ENCODE measurements around the gene SCTR.

Gene SCTR

GRCh38 chr2:119436993-119437772, 87.1 kb downstream of the SCTR start:
- Histone ChIP-seq H3K9ac (ENCODE audit: low read length) (no peak overlapping the region), H3K27ac (ENCODE audit: low read length, poor library complexity, severe bottlenecking) (no peak overlapping the region), H4K91ac (ENCODE audit: low read length) (no peak overlapping the region), H2AFZ (ENCODE audit: low read depth, low read length) (no peak overlapping the region), H4K8ac (ENCODE audit: low read length) (no peak overlapping the region), H3K4ac (ENCODE audit: low read depth in 1 of 2, low read length in 2 of 2) (no peak overlapping the region), H2BK120ac (ENCODE audit: low read depth, low read length) (no peak overlapping the region), H2BK5ac (ENCODE audit: low read depth, low read length, poor library complexity, severe bottlenecking) (no peak overlapping the region), H3K27me3 (ENCODE audit: control insufficient read depth in 1 of 2, insufficient read depth in 1 of 2, low read length in 2 of 2) (peaks cover 0 to 44% of the 10 kb centered on the region in 2 experiments), H3K36me3 (ENCODE audit: control insufficient read depth in 1 of 2, insufficient read depth in 2 of 2, low read depth in 1 of 2, low read length in 2 of 2) (peaks cover 0 to 32% of the 10 kb centered on the region in 2 experiments), H3K9me3 (ENCODE audit: control insufficient read depth, low read length) (no peaks in the 10 kb centered on the region), H3K4me3 (ENCODE audit: insufficient read depth in 1 of 2, low read depth in 1 of 2, low read length in 2 of 2) (no peak overlapping the region), H3K4me1 (ENCODE audit: control insufficient read depth, insufficient read depth, low read depth, low read length) (peaks cover 68% of the 10 kb centered on the region), H2BK12ac (ENCODE audit: low read length in 2 of 2) (no peak overlapping the region), H3K14ac (ENCODE audit: low read length in 2 of 2) (no peak overlapping the region), H2BK15ac (ENCODE audit: low read depth, poor library complexity, severe bottlenecking) (no peak overlapping the region), H3K4me2 (ENCODE audit: low read length, poor library complexity, severe bottlenecking) (no peak overlapping the region), H3K18ac (ENCODE audit: low read depth in 1 of 2, low read length in 2 of 2) (no peak overlapping the region), H3K79me1 (replicated peaks; ENCODE audit: low read length, poor library complexity, severe bottlenecking) (peaks cover 25% of the 10 kb centered on the region), H3K23ac (ENCODE audit: low read length in 2 of 2) (no peak overlapping the region), H2AK5ac (ENCODE audit: low read length, severe bottlenecking) (peak overlapping the region; percentile 67)
- 96% methylated on average over 21 of the region's 22 CpGs for WGBS
- no peak for DNase-seq

- peak overlapping the region; percentile 37 for H2AK5ac ChIP-seq (ENCODE audit: low read length, severe bottlenecking)
- H3K14ac ChIP-seq (ENCODE audit: low read length in 2 of 2) = no peak overlapping the region
- no peak overlapping the region for H2BK5ac ChIP-seq (ENCODE audit: low read depth, low read length, poor library complexity, severe bottlenecking)
- no peak overlapping the region for H4K91ac ChIP-seq (ENCODE audit: low read length)
- 82% methylated on average over 7 of the region's 7 CpGs for WGBS
- no peak overlapping the region for H3K4me3 ChIP-seq (ENCODE audit: insufficient read depth in 1 of 2, low read depth in 1 of 2, low read length in 2 of 2)
- H3K27ac ChIP-seq (ENCODE audit: low read length, poor library complexity, severe bottlenecking) = no peak overlapping the region
- H3K4ac ChIP-seq (ENCODE audit: low read depth in 1 of 2, low read length in 2 of 2) = no peak overlapping the region
- no peak overlapping the region for H2BK120ac ChIP-seq (ENCODE audit: low read depth, low read length)
- peaks cover 0 to 32% of the 10 kb centered on the region in 2 experiments for H3K36me3 ChIP-seq (ENCODE audit: control insufficient read depth in 1 of 2, insufficient read depth in 2 of 2, low read depth in 1 of 2, low read length in 2 of 2)
- H3K4me1 ChIP-seq (ENCODE audit: control insufficient read depth, insufficient read depth, low read depth, low read length) = peaks cover 70% of the 10 kb centered on the region
- no peak overlapping the region for H2BK12ac ChIP-seq (ENCODE audit: low read length in 2 of 2)
- no peak overlapping the region for H3K18ac ChIP-seq (ENCODE audit: low read depth in 1 of 2, low read length in 2 of 2)
- H3K23ac ChIP-seq (ENCODE audit: low read length in 2 of 2) = no peak overlapping the region
- no peak overlapping the region for H3K4me2 ChIP-seq (ENCODE audit: low read length, poor library complexity, severe bottlenecking)
- peaks cover 25% of the 10 kb centered on the region for H3K79me1 ChIP-seq (replicated peaks; ENCODE audit: low read length, poor library complexity, severe bottlenecking)
- no peak overlapping the region for H4K8ac ChIP-seq (ENCODE audit: low read length)
- H3K9me3 ChIP-seq (ENCODE audit: control insufficient read depth, low read length) = no peaks in the 10 kb centered on the region
- DNase-seq = no peak
- peaks cover 0 to 50% of the 10 kb centered on the region in 2 experiments for H3K27me3 ChIP-seq (ENCODE audit: control insufficient read depth in 1 of 2, insufficient read depth in 1 of 2, low read length in 2 of 2)
- no peak overlapping the region for H3K9ac ChIP-seq (ENCODE audit: low read length)
- H2AFZ ChIP-seq (ENCODE audit: low read depth, low read length) = no peak overlapping the region
- H2BK15ac ChIP-seq (ENCODE audit: low read depth, poor library complexity, severe bottlenecking) = no peak overlapping the region
Observed at GRCh38 chr2:119435953-119436297, 88.4 kb downstream of the SCTR start.

GRCh38 chr2:119435081-119435952, 89.0 kb downstream of the SCTR start:
- H3K4ac ChIP-seq (ENCODE audit: low read depth in 1 of 2, low read length in 2 of 2) = no peak overlapping the region
- no peak overlapping the region for H3K18ac ChIP-seq (ENCODE audit: low read depth in 1 of 2, low read length in 2 of 2)
- H2BK12ac ChIP-seq (ENCODE audit: low read length in 2 of 2) = no peak overlapping the region
- WGBS = 88% methylated on average over 6 of the region's 6 CpGs
- no peak overlapping the region for H2AFZ ChIP-seq (ENCODE audit: low read depth, low read length)
- H3K9me3 ChIP-seq (ENCODE audit: control insufficient read depth, low read length) = no peaks in the 10 kb centered on the region
- no peak overlapping the region for H3K4me3 ChIP-seq (ENCODE audit: insufficient read depth in 1 of 2, low read depth in 1 of 2, low read length in 2 of 2)
- H3K14ac ChIP-seq (ENCODE audit: low read length in 2 of 2) = no peak overlapping the region
- H3K27me3 ChIP-seq (ENCODE audit: control insufficient read depth in 1 of 2, insufficient read depth in 1 of 2, low read length in 2 of 2) = peaks cover 0 to 50% of the 10 kb centered on the region in 2 experiments
- H3K36me3 ChIP-seq (ENCODE audit: control insufficient read depth in 1 of 2, insufficient read depth in 2 of 2, low read depth in 1 of 2, low read length in 2 of 2) = peaks cover 0 to 31% of the 10 kb centered on the region in 2 experiments
- no peak overlapping the region for H3K27ac ChIP-seq (ENCODE audit: low read length, poor library complexity, severe bottlenecking)
- no peak overlapping the region for H4K8ac ChIP-seq (ENCODE audit: low read length)
- H3K4me2 ChIP-seq (ENCODE audit: low read length, poor library complexity, severe bottlenecking) = no peak overlapping the region
- DNase-seq = no peak
- no peak overlapping the region for H4K91ac ChIP-seq (ENCODE audit: low read length)
- peaks cover 74% of the 10 kb centered on the region for H3K4me1 ChIP-seq (ENCODE audit: control insufficient read depth, insufficient read depth, low read depth, low read length)
- H2BK5ac ChIP-seq (ENCODE audit: low read depth, low read length, poor library complexity, severe bottlenecking) = no peak overlapping the region
- H2BK120ac ChIP-seq (ENCODE audit: low read depth, low read length) = no peak overlapping the region
- H2BK15ac ChIP-seq (ENCODE audit: low read depth, poor library complexity, severe bottlenecking) = no peak overlapping the region
- H3K9ac ChIP-seq (ENCODE audit: low read length) = no peak overlapping the region
- H3K79me1 ChIP-seq (replicated peaks; ENCODE audit: low read length, poor library complexity, severe bottlenecking) = peaks cover 25% of the 10 kb centered on the region
- H2AK5ac ChIP-seq (ENCODE audit: low read length, severe bottlenecking) = peak overlapping the region; percentile 12
- no peak overlapping the region for H3K23ac ChIP-seq (ENCODE audit: low read length in 2 of 2)

- Histone ChIP-seq H4K91ac (ENCODE audit: low read length) (no peak overlapping the region), H3K4me2 (ENCODE audit: low read length, poor library complexity, severe bottlenecking) (no peak overlapping the region), H3K4me1 (ENCODE audit: control insufficient read depth, insufficient read depth, low read depth, low read length) (peaks cover 74% of the 10 kb centered on the region), H2AK5ac (ENCODE audit: low read length, severe bottlenecking) (peak overlapping the region; percentile 7), H3K27me3 (ENCODE audit: control insufficient read depth in 1 of 2, insufficient read depth in 1 of 2, low read length in 2 of 2) (peaks cover 0 to 52% of the 10 kb centered on the region in 2 experiments), H2AFZ (ENCODE audit: low read depth, low read length) (no peak overlapping the region), H3K9me3 (ENCODE audit: control insufficient read depth, low read length) (no peaks in the 10 kb centered on the region), H3K9ac (ENCODE audit: low read length) (no peak overlapping the region), H2BK5ac (ENCODE audit: low read depth, low read length, poor library complexity, severe bottlenecking) (no peak overlapping the region), H2BK12ac (ENCODE audit: low read length in 2 of 2) (no peak overlapping the region), H3K27ac (ENCODE audit: low read length, poor library complexity, severe bottlenecking) (no peak overlapping the region), H3K79me1 (replicated peaks; ENCODE audit: low read length, poor library complexity, severe bottlenecking) (peaks cover 25% of the 10 kb centered on the region), H3K14ac (ENCODE audit: low read length in 2 of 2) (no peak overlapping the region), H2BK120ac (ENCODE audit: low read depth, low read length) (no peak overlapping the region), H3K4ac (ENCODE audit: low read depth in 1 of 2, low read length in 2 of 2) (no peak overlapping the region), H3K23ac (ENCODE audit: low read length in 2 of 2) (no peak overlapping the region), H3K36me3 (ENCODE audit: control insufficient read depth in 1 of 2, insufficient read depth in 2 of 2, low read depth in 1 of 2, low read length in 2 of 2) (peaks cover 0 to 25% of the 10 kb centered on the region in 2 experiments), H2BK15ac (ENCODE audit: low read depth, poor library complexity, severe bottlenecking) (no peak overlapping the region), H3K18ac (ENCODE audit: low read depth in 1 of 2, low read length in 2 of 2) (no peak overlapping the region), H3K4me3 (ENCODE audit: insufficient read depth in 1 of 2, low read depth in 1 of 2, low read length in 2 of 2) (no peak overlapping the region), H4K8ac (ENCODE audit: low read length) (no peak overlapping the region)
- DNase-seq = no peak
- 93% methylated on average over 6 of the region's 6 CpGs for WGBS
Observed at GRCh38 chr2:119434664-119435063, 89.6 kb downstream of the SCTR start.

Measured in mesenchymal stem cell (in vitro differentiated cells and primary cell).